Measurements from ENCODE around the gene FAM107B.

DNA sequence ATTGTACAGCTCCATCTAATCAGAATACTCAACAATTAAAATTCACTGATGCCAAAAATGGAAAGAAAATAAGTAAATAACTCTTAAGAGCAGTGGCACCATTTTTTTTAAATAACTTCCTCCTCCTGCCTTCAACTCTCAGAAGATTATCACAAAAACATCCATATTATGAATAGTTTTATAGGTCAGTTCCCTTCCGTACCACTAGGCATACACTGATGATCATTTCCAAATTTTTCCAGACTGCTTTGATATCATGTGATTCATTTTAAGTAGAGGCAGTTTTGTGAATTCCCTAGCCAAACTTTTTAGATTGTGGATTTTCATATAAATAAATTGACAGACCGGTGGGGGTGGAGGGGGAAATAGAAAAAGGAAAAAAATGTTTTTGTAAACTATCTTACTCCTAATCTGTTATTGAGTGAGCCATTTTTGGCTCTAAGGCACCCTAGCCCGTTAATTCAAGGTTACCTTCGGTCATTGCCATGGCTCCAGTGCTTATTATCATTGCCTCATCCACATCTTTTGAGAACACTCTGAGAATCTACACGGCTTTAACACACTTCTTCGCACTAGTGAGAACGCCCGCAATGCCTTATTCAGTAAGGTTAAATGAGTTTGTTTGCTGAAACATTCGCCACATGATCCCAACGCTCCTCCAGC, 1.0 kb downstream of the FAM107B start:
- TF ChIP-seq, protein P1, sequence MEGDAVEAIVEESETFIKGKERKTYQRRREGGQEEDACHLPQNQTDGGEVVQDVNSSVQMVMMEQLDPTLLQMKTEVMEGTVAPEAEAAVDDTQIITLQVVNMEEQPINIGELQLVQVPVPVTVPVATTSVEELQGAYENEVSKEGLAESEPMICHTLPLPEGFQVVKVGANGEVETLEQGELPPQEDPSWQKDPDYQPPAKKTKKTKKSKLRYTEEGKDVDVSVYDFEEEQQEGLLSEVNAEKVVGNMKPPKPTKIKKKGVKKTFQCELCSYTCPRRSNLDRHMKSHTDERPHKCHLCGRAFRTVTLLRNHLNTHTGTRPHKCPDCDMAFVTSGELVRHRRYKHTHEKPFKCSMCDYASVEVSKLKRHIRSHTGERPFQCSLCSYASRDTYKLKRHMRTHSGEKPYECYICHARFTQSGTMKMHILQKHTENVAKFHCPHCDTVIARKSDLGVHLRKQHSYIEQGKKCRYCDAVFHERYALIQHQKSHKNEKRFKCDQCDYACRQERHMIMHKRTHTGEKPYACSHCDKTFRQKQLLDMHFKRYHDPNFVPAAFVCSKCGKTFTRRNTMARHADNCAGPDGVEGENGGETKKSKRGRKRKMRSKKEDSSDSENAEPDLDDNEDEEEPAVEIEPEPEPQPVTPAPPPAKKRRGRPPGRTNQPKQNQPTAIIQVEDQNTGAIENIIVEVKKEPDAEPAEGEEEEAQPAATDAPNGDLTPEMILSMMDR (conservative IDR thresholded peaks at IDR 0.05; ENCODE audit: low read depth, low read length): no peak; the same call in 1 of the 2 replicates
- TF ChIP-seq EZH2 (IDR thresholded peaks at IDR 0.05; ENCODE audit: borderline replicate concordance, low read depth, low read length, poor library complexity, severe bottlenecking): no peak
